Uterus (tissue), 2 donors: Measurements from ENCODE around the gene HDAC8.

Source experiments
- CTCF ChIP-seq, 4 experiments: fragments of 200-600 bp in 2 of 4; fragments of 450-650 bp in 2 of 4; sonication (generic) in 2 of 4; IDR thresholded peaks; one replicate each; pipeline ENCODE4 v1.5.1; 2016 to 2019; ENCODE audit warnings: antibody characterized with exemption in 4 of 4, mild to moderate bottlenecking in 2 of 4, moderate library complexity in 1 of 4
- POLR2A ChIP-seq, 2 donors: fragments of 450-650 bp; IDR thresholded peaks; one replicate each; pipeline ENCODE4 v1.6.1; 2016; ENCODE audit warnings: antibody characterized with exemption in 2 of 2, mild to moderate bottlenecking in 1 of 2, moderate library complexity in 1 of 2

- TF ChIP-seq CTCF (IDR thresholded peaks at IDR 0.05) (no peak), POLR2A (IDR thresholded peaks at IDR 0.05) (no peak)
These were observed 102.0 kb downstream of the HDAC8 start for GRCh38 chrX:72470532-72471223.
